Activated CD4-positive, alpha-beta T cell treated with anti-CD3 and anti-CD28 coated beads for 48 hours (primary cell): Measurements from ENCODE around the gene MTAP.

ENCODE experiments used
- DNase-seq: peaks from one replicate; pipeline ENCODE4 v3.0.0-alpha.2; 2020

Gene MTAP

DNA sequence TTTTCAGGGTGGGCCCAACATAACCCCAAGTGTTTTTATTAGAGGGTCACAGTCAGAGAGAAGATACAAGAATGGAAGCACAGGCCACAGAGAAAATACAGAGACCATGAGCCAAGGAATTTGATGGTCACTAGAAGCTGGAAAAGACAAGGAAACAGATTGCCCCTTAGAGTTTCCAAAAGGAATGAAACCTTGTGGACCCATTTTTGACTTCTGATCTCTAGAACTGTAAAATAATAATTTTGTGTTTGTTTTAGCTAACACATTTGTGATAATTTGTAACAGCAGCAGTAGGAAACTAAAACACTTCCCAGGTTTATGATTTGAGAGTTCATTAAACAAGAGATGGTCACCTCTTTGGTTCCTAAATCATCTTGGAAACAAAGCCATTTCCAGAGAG is 169.9 kb downstream of the MTAP start:
- no peak for DNase-seq

DNA sequence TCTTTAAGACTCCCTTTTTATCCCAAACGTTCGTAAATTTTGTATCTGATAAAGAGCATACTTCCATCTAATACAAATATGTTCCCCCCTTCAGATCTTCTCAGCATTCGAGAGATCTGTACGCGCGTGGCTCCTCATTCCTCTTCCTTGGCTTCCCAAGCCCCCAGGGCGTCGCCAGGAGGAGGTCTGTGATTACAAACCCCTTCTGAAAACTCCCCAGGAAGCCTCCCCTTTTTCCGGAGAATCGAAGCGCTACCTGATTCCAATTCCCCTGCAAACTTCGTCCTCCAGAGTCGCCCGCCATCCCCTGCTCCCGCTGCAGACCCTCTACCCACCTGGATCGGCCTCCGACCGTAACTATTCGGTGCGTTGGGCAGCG is 171.9 kb downstream of the MTAP start:
- no peak for DNase-seq

DNA sequence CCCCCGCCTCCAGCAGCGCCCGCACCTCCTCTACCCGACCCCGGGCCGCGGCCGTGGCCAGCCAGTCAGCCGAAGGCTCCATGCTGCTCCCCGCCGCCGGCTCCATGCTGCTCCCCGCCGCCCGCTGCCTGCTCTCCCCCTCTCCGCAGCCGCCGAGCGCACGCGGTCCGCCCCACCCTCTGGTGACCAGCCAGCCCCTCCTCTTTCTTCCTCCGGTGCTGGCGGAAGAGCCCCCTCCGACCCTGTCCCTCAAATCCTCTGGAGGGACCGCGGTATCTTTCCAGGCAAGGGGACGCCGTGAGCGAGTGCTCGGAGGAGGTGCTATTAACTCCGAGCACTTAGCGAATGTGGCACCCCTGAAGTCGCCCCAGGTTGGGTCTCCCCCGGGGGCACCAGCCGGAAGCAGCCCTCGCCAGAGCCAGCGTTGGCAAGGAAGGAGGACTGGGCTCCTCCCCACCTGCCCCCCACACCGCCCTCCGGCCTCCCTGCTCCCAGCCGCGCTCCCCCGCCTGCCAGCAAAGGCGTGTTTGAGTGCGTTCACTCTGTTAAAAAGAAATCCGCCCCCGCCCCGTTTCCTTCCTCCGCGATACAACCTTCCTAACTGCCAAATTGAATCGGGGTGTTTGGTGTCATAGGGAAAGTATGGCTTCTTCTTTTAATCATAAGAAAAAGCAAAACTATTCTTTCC is 172.4 kb downstream of the MTAP start:
- DNase-seq = peak; percentile 57

DNA sequence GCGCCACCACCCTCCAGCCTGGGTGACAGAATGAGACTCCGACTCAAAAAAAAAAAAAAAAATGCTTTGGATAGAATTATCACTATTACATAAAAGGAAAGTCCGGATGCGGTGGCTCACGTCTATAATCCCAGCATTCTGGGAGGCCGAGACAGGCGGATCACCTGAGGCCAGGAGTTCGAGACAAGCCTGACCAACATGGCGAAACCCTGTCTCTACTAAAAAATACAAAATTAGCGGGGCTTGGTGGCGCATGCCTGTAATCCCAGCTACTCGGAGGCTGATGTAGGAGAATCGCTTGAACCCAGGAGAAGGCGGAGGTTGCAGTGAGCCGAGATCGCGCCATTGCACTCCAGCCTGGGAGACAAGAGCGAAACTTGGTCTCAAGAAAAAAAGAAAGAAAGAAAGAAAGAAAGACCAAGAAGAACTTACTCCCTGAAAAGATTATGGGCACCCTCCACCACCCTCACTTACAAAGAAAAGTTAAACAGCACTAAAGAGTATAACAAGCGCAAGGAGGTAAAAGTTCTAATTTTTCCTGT is 174.0 kb downstream of the MTAP start:
- no peak for DNase-seq

DNA sequence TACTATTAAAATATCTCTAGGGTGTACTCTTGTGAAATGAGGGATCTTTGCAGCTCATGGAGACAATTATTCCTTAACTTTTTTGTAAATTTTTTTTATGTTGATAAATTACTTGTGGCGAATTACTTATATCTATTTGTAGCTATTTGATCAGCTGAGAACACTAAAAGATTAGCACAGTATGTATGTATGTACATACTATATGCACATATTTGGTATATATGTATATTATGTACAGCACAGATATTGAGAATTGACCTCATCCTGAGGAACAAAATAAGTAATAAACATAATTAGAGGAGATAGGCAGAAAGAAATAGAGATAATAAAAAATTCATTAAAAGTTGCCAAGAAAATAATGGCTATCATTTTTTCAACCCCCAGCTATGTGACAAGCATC is 180.0 kb downstream of the MTAP start:
- DNase-seq = no peak

DNA sequence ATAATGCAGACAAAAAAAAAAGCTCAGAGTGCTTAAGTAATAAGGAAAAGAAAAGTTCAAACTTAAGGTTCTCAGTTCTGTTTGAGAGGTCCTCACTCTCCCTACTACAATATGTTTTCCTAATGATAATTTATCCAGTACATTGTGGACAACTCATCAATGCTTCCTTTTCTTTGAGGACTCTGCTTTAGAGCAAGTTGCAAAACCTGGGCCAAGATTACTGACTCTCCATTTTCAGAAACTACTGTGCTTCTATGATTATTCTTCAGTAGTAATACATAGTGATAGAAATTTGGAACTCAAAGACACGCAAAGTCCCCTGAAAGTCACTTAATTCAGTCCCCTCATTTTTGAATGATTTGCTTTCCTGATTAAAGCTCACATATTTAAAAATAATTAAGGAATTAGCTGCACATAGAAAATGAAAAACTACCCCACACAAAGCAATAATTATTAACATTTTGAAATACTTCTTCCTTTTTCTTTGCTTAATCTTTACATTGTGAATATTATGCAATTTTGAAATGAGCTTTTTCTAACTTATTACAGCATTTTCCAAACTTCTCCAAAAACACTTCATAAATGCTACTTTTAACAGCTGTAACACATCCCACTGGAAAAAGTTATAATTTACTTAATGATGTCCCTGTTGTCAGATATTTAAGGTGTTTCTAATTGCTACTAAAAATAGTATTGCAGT is 180.6 kb downstream of the MTAP start:
- DNase-seq = no peak

DNA sequence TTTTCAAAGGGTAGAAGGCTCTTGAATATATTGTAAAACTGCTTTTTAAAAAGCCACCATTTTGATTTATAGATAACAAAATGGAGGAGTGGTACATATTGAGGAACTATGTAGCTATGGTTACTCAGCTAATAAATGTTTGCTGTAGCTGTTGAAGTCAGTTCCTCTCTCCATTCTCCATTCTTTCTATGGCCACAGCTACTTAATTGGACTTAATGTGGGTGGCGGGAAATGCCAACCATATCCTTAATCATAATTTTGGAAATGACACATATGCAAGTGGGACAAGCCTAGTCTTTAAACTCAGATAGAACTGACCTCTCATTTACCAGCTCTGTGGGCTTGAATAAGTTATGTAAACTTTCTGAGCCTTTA is 181.1 kb downstream of the MTAP start:
- no peak for DNase-seq

DNA sequence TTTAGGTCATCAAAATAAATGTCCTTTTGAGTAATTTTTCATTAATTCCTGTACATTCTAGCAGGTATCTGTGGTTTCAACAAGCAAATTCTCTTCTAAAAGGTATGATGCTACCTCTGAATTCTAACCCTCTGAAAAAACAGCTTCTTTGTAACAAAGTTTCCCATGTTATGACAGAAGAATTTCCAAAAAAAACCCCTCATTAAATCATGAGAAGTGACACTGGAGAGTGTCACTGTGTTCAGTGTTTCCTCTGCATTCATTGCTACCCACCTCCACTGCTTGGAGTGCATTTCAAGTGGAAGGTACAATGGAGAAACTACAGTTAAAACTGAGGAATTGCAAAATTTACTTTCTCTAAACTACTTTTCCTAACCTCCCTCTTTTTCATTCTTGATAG is 181.7 kb downstream of the MTAP start:
- no peak for DNase-seq

DNA sequence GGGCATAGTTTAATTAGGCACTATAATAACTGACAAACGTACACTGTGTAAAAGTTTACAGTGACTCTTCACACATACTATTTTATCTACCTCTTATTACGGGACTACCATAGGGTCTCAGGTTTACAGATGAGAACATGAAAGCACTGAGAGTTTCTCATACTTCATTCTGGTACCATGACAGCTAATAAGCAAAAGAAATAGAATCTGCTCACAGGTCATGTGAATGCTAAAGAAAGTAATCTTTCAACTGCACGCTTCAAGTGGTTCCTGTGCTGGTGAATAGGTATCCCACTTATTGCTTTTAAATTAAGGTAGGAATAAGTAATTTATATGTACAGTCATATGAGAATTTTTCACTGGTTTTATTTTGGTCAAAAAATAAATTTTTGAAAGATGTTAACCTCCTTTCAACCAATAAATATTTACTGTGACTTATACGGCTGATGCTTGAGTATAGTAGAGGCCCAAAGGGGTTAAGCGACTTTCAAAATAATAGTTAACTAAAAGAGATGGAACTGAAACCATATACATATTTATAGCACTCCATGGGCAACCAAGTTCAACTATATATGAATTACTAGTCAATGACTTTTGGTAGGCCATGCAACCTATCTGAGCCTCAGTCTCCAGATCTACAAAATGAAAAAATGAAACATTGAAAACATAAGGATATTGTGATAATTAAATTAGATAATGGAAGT is 183.7 kb downstream of the MTAP start:
- DNase-seq = no peak
